Endothelial cell of umbilical vein (primary cell): ENCODE measurements around the gene FAM234B. TPM values are rescaled to one million over a fixed set of nuclear protein-coding genes. Genes with fewer than 3 reads are reported as not detected.

Experiments
- BruUV-seq: library from RNA; stranded (reverse); fragments of 400-500 nt; replicated peaks from 2 replicates; lab custom pipeline; 2021; lab: Mats Ljungman, UMichigan
- CTCF ChIA-PET: fragments of 300-600, 350-600 bp; sonication (Branson Sonifier 250); formaldehyde crosslinking; loops from one replicate; lab custom pipeline; 2021; ENCODE audit warnings: antibody characterized with exemption, inconsistent platforms; lab: Charles Lee
- POLR2A ChIA-PET: fragments of 300-600, 350-600 bp; sonication (Branson Sonifier 250); formaldehyde crosslinking; loops from one replicate; lab custom pipeline; 2021; ENCODE audit warnings: antibody characterized with exemption, inconsistent platforms; lab: Charles Lee
- DNase-seq: peaks from one replicate; pipeline ENCODE4 v3.0.0-alpha.2; 2011; ENCODE audit warnings: low read depth, low spot score
- FAIRE-seq: peaks from 2 replicates; lab custom pipeline; 2011; peaks lifted over from hg19 to GRCh38; lab: Jason Lieb, UNC
- H2AFZ ChIP-seq: 2 replicates; pipeline ENCODE4 v1.6.0; 2012; ENCODE audit warnings: low read depth, low read length, control low read depth, inconsistent platforms
- H3K27ac ChIP-seq: 2 replicates; pipeline ENCODE4 v1.5.1; 2011; ENCODE audit warnings: low read depth, mild to moderate bottlenecking, control low read depth, low read length, moderate library complexity; ENCODE audit not compliant: insufficient read depth
- H3K27me3 ChIP-seq, 2 experiments: 2 replicates each; pipeline versions ENCODE4 v1.6.0 to v1.6.1; 2011; ENCODE audit warnings: low read length in 2 of 2, mixed read lengths in 1 of 2; ENCODE audit not compliant: control insufficient read depth in 2 of 2, insufficient read depth in 2 of 2
- H3K36me3 ChIP-seq, 2 experiments: 2 replicates in 1 of 2; 3 replicates in 1 of 2; pipeline ENCODE4 v1.5.1; 2011; ENCODE audit warnings: low read length in 2 of 2, mild to moderate bottlenecking in 1 of 2, moderate library complexity in 1 of 2; ENCODE audit not compliant: control insufficient read depth in 2 of 2, insufficient read depth in 2 of 2; ENCODE audit errors: extremely low read depth in 1 of 2
- H3K4me1 ChIP-seq: 3 replicates; pipeline ENCODE4 v1.5.1; 2011; ENCODE audit warnings: mild to moderate bottlenecking, low read length; ENCODE audit not compliant: control insufficient read depth, insufficient read depth; ENCODE audit errors: extremely low read depth
- H3K4me2 ChIP-seq: 2 replicates; pipeline ENCODE4 v1.6.1; 2011; ENCODE audit warnings: low read length, control low read depth, mixed read lengths; ENCODE audit not compliant: insufficient read depth
- H3K4me3 ChIP-seq, 3 experiments: fragments of 200-600 bp in 1 of 3; sonication (generic), shearing (Covaris generic) in 1 of 3; replicated peaks in 1 of 3; 2 replicates each; pipeline ENCODE4 v1.5.1; 2011 to 2016; ENCODE audit warnings: control low read depth in 3 of 3, low read length in 3 of 3, mild to moderate bottlenecking in 2 of 3, inconsistent platforms in 1 of 3, low read depth in 1 of 3, moderate library complexity in 1 of 3; ENCODE audit not compliant: insufficient read depth in 1 of 3
- H3K79me2 ChIP-seq: 2 replicates; pipeline ENCODE4 v1.6.0; 2012; ENCODE audit warnings: low read length, inconsistent platforms; ENCODE audit not compliant: control insufficient read depth, insufficient read depth
- H3K9ac ChIP-seq: replicated peaks from 2 replicates; pipeline ENCODE3; 2011; ENCODE audit warnings: low read length, control low read depth; ENCODE audit not compliant: insufficient read depth; ENCODE audit errors: extremely low read depth
- H3K9me1 ChIP-seq: replicated peaks from 3 replicates; pipeline ENCODE4 v1.6.0; 2011; ENCODE audit warnings: mild to moderate bottlenecking, low read length; ENCODE audit not compliant: control insufficient read depth, insufficient read depth; ENCODE audit errors: extremely low read depth
- H3K9me3 ChIP-seq: replicated peaks from 2 replicates; pipeline ENCODE4 v1.5.1; 2012; ENCODE audit warnings: low read length, inconsistent platforms; ENCODE audit not compliant: control insufficient read depth, insufficient read depth
- H4K20me1 ChIP-seq: replicated peaks from 2 replicates; pipeline ENCODE3; 2011; ENCODE audit warnings: mild to moderate bottlenecking, low read length; ENCODE audit not compliant: control insufficient read depth, insufficient read depth; ENCODE audit errors: extremely low read depth
- EZH2 ChIP-seq: IDR thresholded peaks from 2 replicates; pipeline ENCODE4 v1.6.1; 2012; ENCODE audit warnings: borderline replicate concordance, low read depth, mild to moderate bottlenecking, moderate library complexity, low read length, inconsistent platforms; ENCODE audit not compliant: severe bottlenecking
- FOS ChIP-seq: IDR thresholded peaks from 2 replicates; pipeline ENCODE4 v1.6.1; 2011; ENCODE audit warnings: mild to moderate bottlenecking, low read length, moderate library complexity, borderline replicate concordance; ENCODE audit not compliant: insufficient read depth
- GATA2 ChIP-seq: IDR thresholded peaks from 2 replicates; pipeline ENCODE4 v1.7.0; 2011; ENCODE audit warnings: low read depth, mild to moderate bottlenecking, moderate library complexity, mixed read lengths, low read length; ENCODE audit not compliant: insufficient read length, insufficient read depth
- JUN ChIP-seq: IDR thresholded peaks from 2 replicates; pipeline ENCODE4 v1.6.1; 2011; ENCODE audit warnings: borderline replicate concordance, low read depth; ENCODE audit not compliant: insufficient read length, insufficient read depth
- MYC ChIP-seq: IDR thresholded peaks from one replicate; pipeline ENCODE4 v1.6.1; 2011; ENCODE audit warnings: mild to moderate bottlenecking, low read depth, low read length
- POLR2A ChIP-seq: IDR thresholded peaks from 2 replicates; pipeline ENCODE4 v1.6.1; 2012; ENCODE audit warnings: low read depth, mild to moderate bottlenecking, control low read depth, low read length
- POLR2AphosphoS5 ChIP-seq: IDR thresholded peaks from 2 replicates; pipeline ENCODE4 v1.6.1; 2012; ENCODE audit warnings: low read depth, mild to moderate bottlenecking, control low read depth, low read length, moderate library complexity; ENCODE audit not compliant: insufficient read depth
- dilution Hi-C: fragments of 300-500 bp; cut with MboI; formaldehyde crosslinking; loops from one replicate; pipeline ENCODE4 v1.15.0; 2019; ENCODE audit warnings: low sequenced_read_pairs; ENCODE audit not compliant: extremely low pct_ligation_motif_present
- intact Hi-C: fragments of 100-400 bp; cut with micrococcal nuclease; formaldehyde crosslinking; loops from one replicate; pipeline ENCODE4 v1.10.0; 2022
- polyA plus RNA-seq, 4 experiments: library from polyadenylated mRNA; depleted of rRNA in 3 of 4; stranded (reverse) in 3 of 4; unstranded in 1 of 4; fragments of >200 nt; gene quantifications; 2 replicates each; pipeline versions ENCODE4 v1.2.1 to v1.2.3, GENCODE V29; 2011 to 2012; ENCODE audit warnings: missing spikeins in 1 of 4
- total RNA-seq: library from RNA; stranded (reverse); gene quantifications from 2 replicates; pipeline ENCODE4 v1.2.3, GENCODE V29; 2021
- TF ChIP-seq, protein P1 (sequence below), 2 donors: IDR thresholded peaks; 1 replicate in 1 of 2; 2 replicates in 1 of 2; pipeline ENCODE4 v1.5.1; 2011; ENCODE audit warnings: low read length in 2 of 2, mild to moderate bottlenecking in 2 of 2, moderate library complexity in 2 of 2, control low read depth in 1 of 2, inconsistent platforms in 1 of 2, low read depth in 1 of 2; ENCODE audit not compliant: insufficient read depth in 1 of 2; ENCODE audit errors: extremely low read depth in 1 of 2
- TF ChIP-seq, protein P2 (sequence below): IDR thresholded peaks from 2 replicates; pipeline ENCODE4 v1.6.1; 2011; ENCODE audit not compliant: insufficient read depth, insufficient read length

FAM234B gene
- total and polyA plus RNA-seq, 2 donors (not counting 3 experiments of a cell fraction or from before 2014, with no cell fraction given) = 4.9 to 13.2 TPM

DNA sequence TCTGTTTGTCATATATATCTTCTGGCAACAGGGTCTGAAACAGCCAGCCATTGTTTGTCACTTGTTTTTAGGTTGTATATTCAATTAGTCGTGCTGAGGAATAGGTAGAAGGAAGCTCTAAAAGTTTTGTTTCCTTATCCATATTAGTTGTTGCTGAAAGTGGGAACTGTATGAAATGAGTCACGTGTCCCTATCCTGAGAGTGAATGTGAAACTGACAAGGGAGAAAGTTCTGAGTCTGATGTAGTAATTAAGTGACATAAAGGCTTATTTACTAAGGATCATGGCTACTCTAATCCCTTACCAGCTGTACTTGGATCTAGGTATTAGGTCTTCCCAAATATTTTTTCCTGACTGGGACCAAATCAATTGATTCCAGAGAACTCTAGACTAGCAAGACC lies 16.4 kb downstream of the FAM234B start:
- H2AFZ ChIP-seq = no peak overlapping the region
- H3K79me2 ChIP-seq = no peaks in the 10 kb centered on the region
- H3K4me3 ChIP-seq = no peak overlapping the region
- H3K4me2 ChIP-seq = no peak overlapping the region
- CTCF ChIA-PET = no interaction called here
- dilution Hi-C loops = no loop called here
- H3K9ac ChIP-seq = no peak overlapping the region
- H3K36me3 ChIP-seq = peaks cover 2 to 8% of the 10 kb centered on the region in 2 experiments
- no peak for FAIRE-seq
- no peaks in the 10 kb centered on the region for H4K20me1 ChIP-seq
- H3K27me3 ChIP-seq = no peaks in the 10 kb centered on the region
- intact Hi-C loops = no loop called here
- BruUV-seq = no TSS peak
- DNase-seq = no peak
- H3K4me1 ChIP-seq = no peaks in the 10 kb centered on the region
- H3K9me1 ChIP-seq = no peaks in the 10 kb centered on the region
- TF ChIP-seq EZH2 = no peak
- no peak for TF ChIP-seq FOS
- TF ChIP-seq MYC = no peak
- no peak for TF ChIP-seq JUN
- TF ChIP-seq GATA2 = no peak
- TF ChIP-seq, protein P1, sequence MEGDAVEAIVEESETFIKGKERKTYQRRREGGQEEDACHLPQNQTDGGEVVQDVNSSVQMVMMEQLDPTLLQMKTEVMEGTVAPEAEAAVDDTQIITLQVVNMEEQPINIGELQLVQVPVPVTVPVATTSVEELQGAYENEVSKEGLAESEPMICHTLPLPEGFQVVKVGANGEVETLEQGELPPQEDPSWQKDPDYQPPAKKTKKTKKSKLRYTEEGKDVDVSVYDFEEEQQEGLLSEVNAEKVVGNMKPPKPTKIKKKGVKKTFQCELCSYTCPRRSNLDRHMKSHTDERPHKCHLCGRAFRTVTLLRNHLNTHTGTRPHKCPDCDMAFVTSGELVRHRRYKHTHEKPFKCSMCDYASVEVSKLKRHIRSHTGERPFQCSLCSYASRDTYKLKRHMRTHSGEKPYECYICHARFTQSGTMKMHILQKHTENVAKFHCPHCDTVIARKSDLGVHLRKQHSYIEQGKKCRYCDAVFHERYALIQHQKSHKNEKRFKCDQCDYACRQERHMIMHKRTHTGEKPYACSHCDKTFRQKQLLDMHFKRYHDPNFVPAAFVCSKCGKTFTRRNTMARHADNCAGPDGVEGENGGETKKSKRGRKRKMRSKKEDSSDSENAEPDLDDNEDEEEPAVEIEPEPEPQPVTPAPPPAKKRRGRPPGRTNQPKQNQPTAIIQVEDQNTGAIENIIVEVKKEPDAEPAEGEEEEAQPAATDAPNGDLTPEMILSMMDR (IDR thresholded peaks at IDR 0.05; ENCODE audit: extremely low read depth in 1 of 2, insufficient read depth in 1 of 2, low read depth in 1 of 2, low read length in 2 of 2) = no peak
- TF ChIP-seq POLR2A = no peak
- TF ChIP-seq POLR2AphosphoS5 = no peak
- TF ChIP-seq, protein P2, sequence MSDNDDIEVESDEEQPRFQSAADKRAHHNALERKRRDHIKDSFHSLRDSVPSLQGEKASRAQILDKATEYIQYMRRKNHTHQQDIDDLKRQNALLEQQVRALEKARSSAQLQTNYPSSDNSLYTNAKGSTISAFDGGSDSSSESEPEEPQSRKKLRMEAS = no peak
- no peaks in the 10 kb centered on the region for H3K9me3 ChIP-seq
- POLR2A ChIA-PET = no interaction called here
- H3K27ac ChIP-seq = no peak overlapping the region
